Body of pancreas (tissue), 4 donors: Measurements from ENCODE around the gene CAMK2B. TPM values are rescaled to one million over a fixed set of nuclear protein-coding genes. Genes with fewer than 3 reads are reported as not detected.

Experiments used
- ATAC-seq: fragments of 150-250 bp; one replicate; pipeline ENCODE4 v1.9.1; 2016
- DNase-seq, 4 donors: peaks; one replicate each; pipeline ENCODE4 v3.0.0-alpha.2; 2019
- H3K27ac ChIP-seq, 4 donors: fragments of 200-600 bp; sonication (generic); 1 replicate in 3 of 4; 2 replicates in 1 of 4; pipeline versions ENCODE4 v1.5.1 to v1.6.1; 2016 to 2019; ENCODE audit warnings: mild to moderate bottlenecking in 1 of 4, mixed read lengths in 1 of 4, moderate library complexity in 1 of 4
- H3K27me3 ChIP-seq, 2 donors: fragments of 200-600 bp; sonication (generic); one replicate each; pipeline ENCODE4 v1.6.0; 2016; ENCODE audit warnings: mild to moderate bottlenecking in 1 of 2
- H3K36me3 ChIP-seq, 2 donors: fragments of 200-600 bp; sonication (generic); replicated peaks in 1 of 2; 2 replicates each; pipeline ENCODE4 v1.5.1; 2016; ENCODE audit warnings: low read depth in 2 of 2; ENCODE audit not compliant: insufficient read depth in 1 of 2
- H3K4me1 ChIP-seq: fragments of 200-600 bp; sonication (generic); one replicate; pipeline ENCODE4 v1.6.0; 2016
- H3K4me3 ChIP-seq, 2 donors: fragments of 200-600 bp; sonication (generic); 1 replicate in 1 of 2; 2 replicates in 1 of 2; pipeline ENCODE4 v1.5.1; 2016 to 2019
- H3K9me3 ChIP-seq, 3 donors: fragments of 200-600 bp; sonication (generic); 1 replicate in 2 of 3; 2 replicates in 1 of 3; pipeline ENCODE4 v1.5.1; 2016
- CTCF ChIP-seq, 7 experiments: fragments of 450-650 bp in 4 of 7; fragments of 200-600 bp in 3 of 7; sonication (generic) in 3 of 7; IDR thresholded peaks; one replicate each; pipeline ENCODE4 v1.5.1; 2016 to 2019; ENCODE audit warnings: antibody characterized with exemption in 7 of 7
- POLR2A ChIP-seq, 3 donors: fragments of 450-650 bp; IDR thresholded peaks; one replicate each; pipeline ENCODE4 v1.6.1; 2016; ENCODE audit warnings: antibody characterized with exemption in 3 of 3, mild to moderate bottlenecking in 2 of 3
- WGBS, 2 donors: methylation state at CpG; one replicate each; pipeline ENCODE4 v1.1.5; 2017; 5-methylcytosine and 5-hydroxymethylcytosine counted together
- intact Hi-C: fragments of 100-400 bp; cut with DNase I; formaldehyde crosslinking; loops from one replicate; pipeline ENCODE4 v1.15.1; 2023
- total RNA-seq, 2 donors: library from RNA; depleted of rRNA; stranded (reverse); fragments of >200 nt; gene quantifications; one replicate each; pipeline ENCODE4 v1.1.0, GENCODE V29; 2016

CAMK2B gene
- total RNA-seq, 2 donors from 2014 or later = 0.52 to 7.6 TPM

GRCh38 chr7:44186736-44187135 lies 138.7 kb downstream of the CAMK2B start:
- no peaks in the 10 kb centered on the region for H3K36me3 ChIP-seq
- WGBS, 2 donors = 56 to 60% methylated on average over 5 of the region's 5 CpGs
- H3K4me1 ChIP-seq = no peaks in the 10 kb centered on the region
- TF ChIP-seq POLR2A (IDR thresholded peaks at IDR 0.05) (no peak), CTCF (IDR thresholded peaks at IDR 0.05) (no peak)
- ATAC-seq (no peak), DNase-seq (no peak)
- no peak overlapping the region for H3K4me3 ChIP-seq
- intact Hi-C loops = no loop called here
- no peaks in the 10 kb centered on the region for H3K9me3 ChIP-seq
- no peak overlapping the region for H3K27ac ChIP-seq
- no peaks in the 10 kb centered on the region for H3K27me3 ChIP-seq

DNA sequence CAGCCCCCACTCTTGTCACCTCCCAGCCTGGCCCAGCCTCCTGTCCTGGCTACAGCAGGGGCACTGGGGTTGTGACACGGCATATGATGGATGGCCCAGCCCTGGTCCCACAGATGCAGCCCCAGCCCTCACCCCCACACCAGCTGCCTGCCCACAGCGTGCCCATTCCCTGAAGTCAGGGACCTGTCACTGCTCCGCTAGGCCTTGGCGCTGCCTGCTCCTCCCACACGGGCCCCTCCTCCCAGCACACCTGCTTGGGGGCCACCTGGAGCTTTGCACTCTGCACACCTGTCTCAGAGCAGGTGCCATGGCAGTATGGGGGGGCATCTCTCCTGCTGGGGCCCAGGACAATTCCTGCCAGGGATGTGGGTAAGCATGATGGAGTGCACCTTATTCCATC lies 139.7 kb downstream of the CAMK2B start:
- H3K27me3 ChIP-seq = no peaks in the 10 kb centered on the region
- peak in 2 of 4 donors; percentile 8 to 17 for DNase-seq

GRCh38 chr7:44184873-44185446 lies 140.4 kb downstream of the CAMK2B start:
- no peak overlapping the region for H3K4me3 ChIP-seq
- WGBS, 2 donors = 64 to 85% methylated on average over 2 of the region's 2 CpGs
- H3K27ac ChIP-seq = no peak overlapping the region
- DNase-seq (no peak), ATAC-seq (no peak)
- no peaks in the 10 kb centered on the region for H3K4me1 ChIP-seq
- TF ChIP-seq CTCF (IDR thresholded peaks at IDR 0.05) (no peak), POLR2A (IDR thresholded peaks at IDR 0.05) (no peak)
- no peaks in the 10 kb centered on the region for H3K36me3 ChIP-seq
- intact Hi-C loops = no loop called here
- no peaks in the 10 kb centered on the region for H3K9me3 ChIP-seq
- H3K27me3 ChIP-seq = no peaks in the 10 kb centered on the region

More for the DNA sequence above, 139.7 kb downstream of the CAMK2B start:
- no peaks in the 10 kb centered on the region for H3K36me3 ChIP-seq
- no peak overlapping the region for H3K4me3 ChIP-seq
- H3K27ac ChIP-seq = no peak overlapping the region
- H3K4me1 ChIP-seq = no peaks in the 10 kb centered on the region
- no peaks in the 10 kb centered on the region for H3K9me3 ChIP-seq
- peak in 1 of 3 donors; percentile 5 for TF ChIP-seq POLR2A (IDR thresholded peaks at IDR 0.05)
- TF ChIP-seq CTCF (IDR thresholded peaks at IDR 0.05) = no peak
- WGBS, 2 donors = 33 to 71% methylated on average over 4 to 5 of the region's 5 CpGs
- ATAC-seq = no peak
- intact Hi-C loops = no loop called here

DNA sequence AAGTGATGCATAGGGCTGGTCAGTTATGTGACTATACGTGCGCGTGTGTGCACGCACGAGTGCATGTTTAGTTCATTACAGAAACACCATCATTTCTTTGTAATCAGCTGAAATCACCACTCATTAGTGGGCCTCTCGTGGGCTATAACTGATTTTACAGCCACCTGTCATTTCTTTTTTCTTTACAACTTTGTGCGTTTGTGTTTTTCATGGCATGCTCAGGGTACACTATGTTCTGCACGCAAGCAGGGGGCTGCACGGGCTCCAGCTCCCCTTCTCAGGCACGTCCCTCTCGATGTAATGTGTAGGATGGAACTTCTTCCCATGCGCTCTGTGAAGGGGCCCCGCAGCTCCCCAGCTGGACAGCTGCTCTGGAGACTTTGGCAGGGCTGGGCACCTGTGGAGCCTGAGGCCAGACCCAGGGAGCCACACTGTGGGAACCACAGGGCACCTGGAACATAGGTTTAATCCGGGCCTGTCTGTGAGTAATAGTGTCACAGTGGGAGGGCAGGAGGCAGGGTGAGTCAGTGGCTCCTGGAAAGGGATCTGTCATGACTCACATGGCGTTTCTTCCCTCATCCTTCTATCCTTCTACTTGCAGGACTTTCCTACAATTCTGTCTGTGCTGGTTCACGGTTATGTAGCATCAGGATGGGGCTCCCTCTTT lies 141.1 kb downstream of the CAMK2B start:
- Histone ChIP-seq H3K9me3 (no peaks in the 10 kb centered on the region), H3K27ac (no peak overlapping the region), H3K27me3 (no peaks in the 10 kb centered on the region), H3K4me3 (no peak overlapping the region), H3K36me3 (no peaks in the 10 kb centered on the region), H3K4me1 (no peaks in the 10 kb centered on the region)
- DNase-seq = no peak
- no peak for ATAC-seq
- intact Hi-C loops = no loop called here
- no peak for TF ChIP-seq POLR2A (IDR thresholded peaks at IDR 0.05)
- no peak for TF ChIP-seq CTCF (IDR thresholded peaks at IDR 0.05)
- WGBS, 2 donors = 72 to 78% methylated on average over 14 to 16 of the region's 16 CpGs

DNA sequence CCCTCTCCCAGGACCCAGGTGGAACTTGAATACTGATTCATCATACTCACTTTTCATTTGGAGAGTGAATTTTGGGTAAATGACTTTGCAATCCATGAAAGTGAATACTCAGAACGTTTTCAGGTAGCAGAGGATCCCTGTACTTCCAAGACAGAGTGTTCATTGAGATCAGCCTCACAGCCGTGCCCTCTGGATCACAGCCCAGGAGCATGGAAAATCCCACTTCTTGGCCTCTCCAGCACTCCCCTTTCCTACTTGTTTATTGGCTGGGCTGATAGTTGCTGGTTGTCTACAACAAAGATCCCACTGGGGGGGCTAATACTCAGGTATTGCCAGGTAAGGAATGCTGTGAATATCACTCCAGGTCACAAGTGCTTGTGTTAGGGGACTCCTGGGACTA lies 142.0 kb downstream of the CAMK2B start:
- H3K36me3 ChIP-seq = no peaks in the 10 kb centered on the region
- WGBS, 2 donors = 30 to 36% methylated on average over 2 of the region's 2 CpGs
- no peak overlapping the region for H3K4me3 ChIP-seq
- intact Hi-C loops = no loop called here
- no peaks in the 10 kb centered on the region for H3K4me1 ChIP-seq
- no peak for ATAC-seq
- no peaks in the 10 kb centered on the region for H3K9me3 ChIP-seq
- no peak for DNase-seq
- H3K27ac ChIP-seq = no peak overlapping the region
- H3K27me3 ChIP-seq = no peaks in the 10 kb centered on the region
- no peak for TF ChIP-seq POLR2A (IDR thresholded peaks at IDR 0.05)
- no peak for TF ChIP-seq CTCF (IDR thresholded peaks at IDR 0.05)
